Measurements from ENCODE around the gene MEGF6. TPM values are rescaled to one million over a fixed set of nuclear protein-coding genes. Genes with fewer than 3 reads are reported as not detected.
"Not testable (repeated sequence)": the region's sequence is repeated elsewhere in the genome, so short reads cannot be mapped to it uniquely, and the experiment has no call there.

Gene MEGF6
- polyA plus RNA-seq, 4 donors: 6.3 to 19.0 (median 15.1) TPM

DNA sequence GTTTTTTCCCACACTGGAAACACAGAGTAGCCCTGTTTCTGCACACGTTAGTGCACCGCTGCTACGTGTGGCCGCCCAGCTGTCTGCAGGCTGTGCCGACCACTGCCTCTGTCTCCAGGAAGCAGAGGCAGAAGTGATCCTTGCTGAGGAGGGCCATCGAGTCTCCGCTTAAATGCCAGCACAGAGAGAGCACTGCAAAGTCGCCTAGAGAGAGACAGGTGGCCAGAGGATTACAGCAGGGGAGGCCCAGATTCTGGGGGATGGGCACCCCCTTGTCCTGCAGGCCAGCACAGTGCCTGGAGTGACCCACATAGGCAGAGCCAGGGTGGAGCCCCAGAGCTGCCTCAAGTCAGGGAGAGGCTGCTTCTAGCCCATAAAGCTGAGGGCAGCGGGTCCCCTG is 19.6 kb upstream of the MEGF6 start:
- no peak for DNase-seq (ENCODE audit: low read depth in 4 of 4, low spot score in 2 of 4)

DNA sequence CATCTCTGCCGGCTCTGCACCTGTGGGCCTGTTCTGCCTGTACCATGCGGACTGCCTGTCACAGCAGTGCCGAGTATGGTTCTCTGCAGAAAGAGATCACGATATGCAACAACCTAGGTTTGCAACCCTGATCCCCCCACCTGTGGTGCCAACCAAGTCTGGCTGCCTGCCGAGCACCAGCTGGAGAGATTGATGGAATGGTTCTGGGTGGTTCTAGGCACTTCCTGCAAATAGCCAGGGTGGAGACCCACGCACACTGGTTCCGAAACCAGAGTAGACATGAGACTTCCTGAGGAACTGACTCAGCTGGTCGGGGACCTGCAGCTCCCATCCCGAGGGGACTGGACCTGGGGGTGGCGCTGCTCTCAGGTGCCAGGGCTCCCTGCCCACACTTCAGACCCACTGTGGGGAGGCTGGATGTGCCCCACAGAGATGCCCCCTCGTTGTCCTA is 18.9 kb upstream of the MEGF6 start:
- no peak for DNase-seq (ENCODE audit: low read depth in 4 of 4, low spot score in 2 of 4)

DNA sequence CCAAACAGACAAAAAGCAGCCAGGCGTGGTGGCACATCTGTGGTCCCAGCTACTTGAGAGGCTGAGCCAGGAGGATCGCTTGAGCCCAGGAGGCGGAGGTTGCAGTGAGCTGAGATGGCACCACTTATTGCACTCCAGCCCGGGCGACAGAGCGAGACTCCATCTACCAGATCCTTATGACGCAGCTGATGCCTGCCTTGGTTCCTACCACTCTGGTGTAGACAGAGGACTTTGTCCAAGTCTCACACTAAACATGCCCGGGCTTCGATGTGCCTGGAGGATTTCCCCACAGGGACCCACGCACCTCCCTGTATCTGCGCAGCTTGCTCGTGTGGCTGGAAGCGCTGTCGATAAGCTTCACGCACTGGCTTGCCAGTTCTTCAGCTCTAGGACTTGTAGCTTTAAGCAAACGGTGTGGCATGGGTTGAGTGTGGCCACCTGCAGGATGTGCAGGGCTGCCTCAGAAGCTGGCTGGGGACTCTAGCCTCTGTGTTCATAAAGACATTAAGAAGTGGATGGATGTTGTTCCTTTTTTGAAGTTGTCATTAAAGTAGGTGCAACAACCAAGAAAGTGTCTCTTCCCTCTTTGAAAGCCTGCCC is 18.4 kb upstream of the MEGF6 start:
- DNase-seq (ENCODE audit: low read depth in 4 of 4, low spot score in 2 of 4): no peak

DNA sequence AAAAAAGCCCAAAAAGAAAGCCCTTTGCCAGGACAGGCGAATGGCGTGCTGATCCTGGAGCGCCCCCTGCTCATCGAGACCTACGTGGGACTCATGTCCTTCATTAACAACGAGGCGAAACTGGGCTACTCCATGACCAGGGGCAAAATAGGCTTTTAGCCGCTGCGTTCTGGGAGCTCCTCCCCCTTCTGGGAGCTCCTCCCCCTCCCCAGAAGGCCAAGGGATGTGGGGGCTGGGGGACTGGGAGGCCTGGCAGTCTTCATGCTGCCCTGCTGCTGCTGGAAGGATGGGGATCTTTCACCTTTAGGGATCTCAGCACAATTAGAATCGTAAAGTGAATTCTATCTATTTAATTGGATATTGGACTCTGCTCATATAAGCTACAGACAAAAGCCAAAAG is 17.1 kb upstream of the MEGF6 start:
- DNase-seq (ENCODE audit: low read depth in 4 of 4, low spot score in 2 of 4): no peak

DNA sequence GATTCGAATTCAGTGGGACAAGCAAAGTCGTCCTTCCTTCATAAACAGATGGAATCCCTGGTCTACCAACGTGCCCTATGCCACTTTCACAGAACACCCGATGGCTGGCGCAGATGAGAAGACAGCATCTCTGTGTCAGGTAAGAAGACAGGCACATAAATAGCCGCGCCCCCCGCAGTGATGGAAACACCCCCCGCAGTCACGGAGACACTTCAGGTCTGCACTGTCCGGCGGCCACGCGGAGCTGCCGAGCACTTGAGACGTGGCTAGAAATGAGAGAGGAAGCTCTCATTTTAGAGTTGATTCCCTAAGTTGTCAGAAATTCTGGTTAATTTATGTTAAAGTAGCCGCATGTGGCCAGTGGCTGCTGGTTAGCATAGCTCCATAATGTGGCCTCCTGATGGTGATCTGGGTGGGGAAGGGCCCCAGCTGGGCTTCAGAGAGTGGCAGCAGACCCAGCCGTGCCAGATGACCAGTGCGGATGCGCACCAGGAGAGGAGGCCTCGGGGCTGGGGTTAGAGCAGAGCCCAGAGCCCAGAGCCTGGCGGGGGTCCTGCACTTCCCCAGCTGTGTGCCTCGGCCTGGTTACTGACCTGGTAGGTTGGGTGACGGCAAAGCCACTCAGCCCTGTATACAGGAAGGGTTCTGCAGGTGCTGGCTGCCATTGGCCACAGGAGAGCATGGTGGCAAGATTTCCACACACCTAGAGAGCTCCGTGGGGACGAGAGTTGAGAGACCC is 16.4 kb upstream of the MEGF6 start:
- no peak for DNase-seq (ENCODE audit: low read depth in 4 of 4, low spot score in 2 of 4)

DNA sequence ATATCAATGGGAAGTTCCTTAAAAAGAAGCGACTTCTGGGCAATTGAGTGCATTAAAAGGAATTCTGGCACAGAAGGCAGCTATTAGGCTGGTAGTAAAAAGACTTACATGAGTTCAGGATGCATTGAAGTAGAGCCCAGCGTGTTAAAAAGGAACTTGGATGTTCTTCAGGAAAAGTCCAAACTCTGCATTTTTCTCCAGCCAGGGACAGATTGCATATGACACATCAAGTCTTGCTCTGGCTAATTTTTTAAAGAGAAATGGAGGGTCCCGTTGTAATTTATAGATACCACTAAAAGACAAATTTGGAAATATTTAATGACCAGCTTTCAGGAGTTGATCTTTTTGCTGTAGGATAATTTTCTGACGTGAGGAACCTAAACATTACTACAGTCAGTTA is 14.7 kb upstream of the MEGF6 start:
- DNase-seq (ENCODE audit: low read depth in 4 of 4, low spot score in 2 of 4): no peak

DNA sequence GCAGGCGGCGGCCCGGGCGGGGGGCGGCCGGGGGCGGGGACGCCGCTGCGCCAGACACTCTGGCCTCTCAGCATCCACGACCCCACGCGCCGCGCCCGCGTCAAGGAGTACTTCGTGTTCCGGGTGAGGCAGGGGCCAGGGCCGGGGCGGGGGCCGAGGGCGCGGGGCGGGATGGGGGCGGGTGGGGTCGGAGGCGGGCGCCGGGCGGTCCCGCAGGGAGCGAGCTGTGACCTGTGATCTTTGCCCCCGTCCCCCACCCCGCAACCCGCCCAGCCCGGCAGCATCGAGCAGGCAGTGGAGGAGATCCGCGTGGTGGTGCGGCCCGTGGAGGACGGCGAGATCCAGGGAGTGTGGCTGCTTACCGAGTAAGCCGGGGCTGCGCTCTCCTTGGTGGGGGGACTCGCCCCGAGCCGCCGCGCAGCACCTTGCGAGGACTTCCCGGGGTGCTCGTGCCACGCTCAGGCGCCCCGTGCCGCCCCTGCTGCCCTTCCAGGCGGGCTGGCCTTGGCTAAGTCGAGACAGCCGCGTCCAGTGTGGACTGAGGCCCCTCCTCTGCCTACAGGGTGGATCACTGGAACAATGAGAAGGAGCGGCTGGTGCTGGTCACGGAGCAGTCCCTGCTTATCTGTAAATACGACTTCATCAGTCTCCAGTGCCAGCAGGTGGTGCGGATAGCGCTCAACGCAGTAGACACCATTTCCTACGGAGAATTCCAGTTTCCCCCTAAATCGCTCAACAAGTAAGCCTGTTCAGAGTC is 14.0 kb upstream of the MEGF6 start:
- DNase-seq (ENCODE audit: low read depth in 4 of 4, low spot score in 2 of 4): no peak

DNA sequence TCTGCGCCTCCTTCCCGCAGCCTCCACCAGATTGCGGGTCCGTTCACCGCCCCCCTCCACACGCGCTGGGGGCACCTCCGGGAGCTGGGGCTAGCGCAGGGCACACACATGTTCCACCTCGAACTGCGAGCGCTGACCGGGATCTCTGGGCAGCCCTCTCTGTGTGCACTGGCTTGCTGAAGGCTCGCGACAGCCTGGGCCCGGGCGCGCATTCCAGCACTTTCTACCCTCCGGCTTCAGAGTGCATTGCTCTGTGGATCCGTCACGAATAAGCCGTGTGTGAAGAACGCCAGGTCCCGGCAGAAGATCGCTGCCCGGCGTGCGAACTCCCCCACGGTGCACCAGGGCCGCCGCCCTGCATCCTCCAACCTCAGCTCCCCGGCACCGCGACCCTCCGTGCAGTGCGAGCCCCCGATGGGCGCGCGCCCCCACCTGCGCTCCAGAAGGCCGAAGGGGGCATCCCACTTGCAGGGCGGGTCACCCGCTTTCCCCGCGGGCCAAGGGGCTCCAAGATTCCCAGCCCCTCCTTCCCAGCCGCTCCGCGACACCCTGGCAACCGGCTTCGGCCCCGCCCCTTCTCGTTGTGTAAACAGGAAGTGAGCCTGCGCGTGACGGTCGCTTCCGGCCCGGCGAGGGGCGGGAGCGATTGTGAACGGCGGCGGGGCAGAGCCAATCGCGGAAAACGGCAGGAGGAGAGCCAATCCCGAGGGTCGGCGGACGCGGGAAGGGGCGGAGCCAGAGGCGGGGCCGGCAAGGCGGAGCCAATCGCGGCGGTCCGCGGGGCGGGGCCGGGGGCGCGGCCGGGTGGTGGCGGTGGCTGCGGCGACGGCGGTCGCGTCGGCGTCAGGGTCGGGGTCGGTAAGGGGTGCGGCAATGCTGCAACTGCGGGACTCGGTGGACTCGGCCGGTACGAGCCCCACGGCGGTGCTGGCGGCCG is 13.2 kb upstream of the MEGF6 start, which contains the start of gene TPRG1L:
Gene TPRG1L (plus strand): TSS at position 816 of the 937 bp plus-strand sequence. CDS start 58 bp downstream, at position 874.
- DNase-seq (ENCODE audit: low read depth in 4 of 4, low spot score in 2 of 4): peak in 3 of 4 donors; percentile 92 to 96 (median 93)

DNA sequence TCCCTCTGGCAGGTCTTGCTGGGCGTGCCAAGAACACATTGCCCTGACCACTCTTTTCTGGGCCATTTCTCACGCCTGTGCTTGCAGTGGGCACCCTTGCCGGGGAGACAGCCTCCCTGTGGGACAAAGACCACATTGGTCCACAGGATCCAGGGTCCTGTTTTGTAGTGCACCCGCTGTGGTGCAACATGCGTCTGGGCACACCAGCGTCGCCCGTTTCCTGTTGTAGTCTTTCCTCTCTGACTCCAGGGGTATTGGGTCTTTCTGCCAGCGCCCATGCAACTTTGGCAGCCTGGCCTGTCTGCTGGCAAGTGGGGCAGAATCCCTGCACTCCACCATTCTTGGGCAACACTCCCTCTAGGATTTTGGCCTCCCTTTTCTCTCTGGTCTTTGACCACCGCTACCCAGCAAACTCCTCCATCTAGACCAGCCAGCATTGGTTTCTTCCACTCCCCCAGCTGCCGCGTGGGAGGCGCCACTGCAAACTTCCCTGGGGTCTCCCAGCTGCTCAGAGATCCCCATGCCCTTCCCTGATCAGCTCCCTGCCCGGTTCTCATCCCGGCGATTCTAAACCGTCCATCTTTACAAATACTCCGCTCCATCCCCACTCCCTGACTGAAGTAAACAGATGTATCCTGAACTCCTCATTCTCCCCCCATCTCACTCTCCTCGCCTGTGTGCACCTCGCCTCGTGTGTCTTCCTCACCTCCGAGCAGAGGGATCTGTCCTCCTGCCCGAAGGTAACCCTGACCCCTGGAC is 12.3 kb upstream of the MEGF6 start:
- no peak for DNase-seq (ENCODE audit: low read depth in 4 of 4, low spot score in 2 of 4)

DNA sequence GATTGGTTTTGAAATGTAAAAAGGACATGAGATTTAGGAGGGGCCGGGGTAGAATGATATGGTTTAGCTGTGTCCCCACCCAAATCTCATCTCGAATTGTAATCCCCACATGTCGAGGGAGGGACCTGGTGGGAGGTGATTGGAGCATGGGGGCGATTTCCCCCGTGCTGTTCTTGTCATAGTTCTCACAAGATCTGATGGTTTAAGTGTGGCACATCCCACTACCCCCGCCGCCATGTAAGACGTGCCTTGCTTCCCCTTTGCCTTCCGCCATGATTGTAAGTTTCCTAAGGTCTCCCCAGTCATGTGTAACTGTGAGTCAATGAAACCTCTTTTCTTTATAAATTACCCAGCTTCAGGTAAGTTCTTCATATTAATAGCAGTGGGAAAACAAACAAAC is 10.8 kb upstream of the MEGF6 start:
- DNase-seq (ENCODE audit: low read depth in 4 of 4, low spot score in 2 of 4): not testable (repeated sequence)

DNA sequence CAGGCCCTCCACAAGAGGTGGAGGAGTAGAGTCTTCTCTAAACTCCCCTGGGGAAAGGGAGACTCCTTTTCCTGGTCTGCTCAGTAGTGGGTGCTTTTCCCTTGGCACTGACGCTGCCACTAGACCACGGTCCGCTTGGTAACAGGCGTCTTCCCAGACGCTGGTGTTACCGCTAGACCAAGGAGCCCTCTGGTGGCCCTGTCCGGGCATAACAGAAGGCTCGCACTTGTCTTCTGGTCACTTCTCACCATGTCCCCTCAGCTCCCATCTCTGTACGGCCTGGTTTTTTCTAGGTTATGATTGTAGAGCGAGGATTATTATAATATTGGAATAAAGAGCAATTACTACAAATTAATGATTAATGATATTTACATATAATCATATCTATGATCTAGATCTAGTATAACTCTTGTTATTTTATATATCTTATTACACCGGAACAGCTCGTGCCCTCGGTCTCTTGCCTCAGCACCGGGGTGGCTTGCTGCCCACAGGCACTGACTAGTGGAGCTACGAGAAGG is 9.9 kb upstream of the MEGF6 start:
- DNase-seq (ENCODE audit: low read depth in 4 of 4, low spot score in 2 of 4): not testable (repeated sequence)

DNA sequence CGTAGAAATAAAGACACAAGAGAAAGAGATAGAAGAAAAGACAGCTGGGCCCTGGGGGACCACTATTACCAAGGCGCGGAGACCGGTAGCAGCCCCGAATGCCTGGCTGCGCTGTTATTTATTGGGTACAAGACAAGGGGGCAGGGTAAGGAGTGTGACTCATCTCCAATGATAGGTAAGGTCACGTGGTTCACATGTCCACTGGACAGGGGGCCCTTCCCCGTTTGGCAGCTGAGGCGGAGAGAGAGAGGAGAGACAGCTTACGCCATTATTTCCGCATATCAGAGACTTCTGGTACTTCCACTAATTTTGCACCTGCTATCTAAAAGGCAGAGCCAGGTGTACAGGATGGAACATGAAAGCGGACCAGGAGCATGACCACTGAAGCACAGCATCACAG is 9.4 kb upstream of the MEGF6 start:
- no peak for DNase-seq (ENCODE audit: low read depth in 4 of 4, low spot score in 2 of 4)

DNA sequence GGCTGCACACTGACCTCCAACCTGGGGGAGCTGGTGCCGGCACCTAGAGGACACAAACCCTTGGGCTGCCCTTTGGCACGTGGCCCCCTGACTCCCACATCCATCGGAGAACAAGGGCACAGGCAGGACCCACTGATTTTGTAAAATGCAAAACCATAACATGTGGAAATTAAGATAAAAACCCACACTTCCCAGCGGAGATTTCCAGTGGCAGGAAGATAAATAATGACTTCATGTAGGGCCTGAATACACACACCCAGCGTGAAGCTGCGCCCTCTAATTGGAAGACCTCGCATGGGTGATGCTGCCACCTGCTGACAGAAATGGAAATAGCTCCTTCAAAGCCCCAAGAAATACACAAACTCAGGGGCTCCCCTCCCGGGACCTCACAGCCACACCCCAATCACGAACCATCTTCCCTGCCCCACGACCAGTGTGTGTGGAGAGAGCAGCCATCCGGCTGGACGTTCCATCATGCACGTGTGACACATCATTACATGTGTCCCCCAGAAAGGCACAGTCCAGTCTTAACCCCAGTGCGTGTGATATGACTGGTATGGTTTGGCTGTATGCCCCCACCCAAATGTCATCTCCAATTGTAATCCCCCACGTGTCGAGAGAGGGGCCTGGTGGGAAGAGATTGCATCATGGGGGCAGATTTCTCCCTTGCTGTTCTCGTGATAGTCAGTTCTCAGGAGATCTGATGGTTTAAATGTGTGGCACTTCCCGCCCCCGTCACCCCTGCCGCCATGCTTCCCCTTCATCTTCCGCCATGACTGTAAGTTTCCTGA is 7.8 kb upstream of the MEGF6 start:
- DNase-seq (ENCODE audit: low read depth in 4 of 4, low spot score in 2 of 4): no peak

DNA sequence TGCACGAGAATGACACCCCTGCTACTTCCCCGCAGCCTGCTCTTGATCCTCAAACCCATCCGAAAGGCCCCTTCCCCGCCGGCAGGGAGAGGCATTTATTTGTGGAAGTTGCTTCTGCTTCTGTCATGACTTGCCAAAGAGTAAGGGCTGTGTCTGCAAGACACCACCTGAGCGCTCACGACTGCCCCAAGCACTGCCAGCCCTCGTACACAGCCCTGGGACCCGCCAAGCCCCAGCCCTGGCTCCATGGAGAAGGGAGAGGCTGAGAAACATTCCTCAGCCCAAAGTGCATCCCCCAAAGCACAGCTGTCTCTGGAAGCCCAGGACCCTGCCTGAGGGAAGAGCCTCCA is 7.2 kb upstream of the MEGF6 start:
- no peak for DNase-seq (ENCODE audit: low read depth in 4 of 4, low spot score in 2 of 4)

DNA sequence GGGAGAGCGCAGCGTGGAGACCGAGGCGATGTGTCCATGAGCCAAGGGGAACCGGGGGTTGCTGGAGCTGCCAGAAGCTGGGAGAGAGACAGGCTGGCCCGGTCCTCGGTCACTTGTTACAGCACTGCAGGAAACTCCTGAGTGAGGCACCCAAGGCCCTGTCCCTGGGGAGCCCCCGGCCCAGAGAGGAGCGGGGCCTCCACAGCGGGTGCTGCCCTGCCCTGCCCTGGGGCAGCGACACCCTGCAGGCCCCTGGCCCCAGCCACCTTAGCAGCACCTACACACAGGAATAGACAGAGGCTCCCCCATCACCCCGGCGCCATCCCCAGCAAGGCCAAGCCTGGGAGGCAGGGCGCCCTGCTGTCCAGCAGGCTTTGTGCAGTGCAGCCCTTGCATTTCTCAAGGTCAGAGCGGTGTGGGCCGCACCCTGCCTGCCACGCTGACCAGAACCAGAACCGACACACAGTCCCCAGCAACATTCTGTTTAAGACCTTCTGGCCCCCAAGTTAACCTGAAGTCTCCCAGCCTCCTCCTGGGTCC is 6.6 kb upstream of the MEGF6 start:
- DNase-seq (ENCODE audit: low read depth in 4 of 4, low spot score in 2 of 4): no peak

DNA sequence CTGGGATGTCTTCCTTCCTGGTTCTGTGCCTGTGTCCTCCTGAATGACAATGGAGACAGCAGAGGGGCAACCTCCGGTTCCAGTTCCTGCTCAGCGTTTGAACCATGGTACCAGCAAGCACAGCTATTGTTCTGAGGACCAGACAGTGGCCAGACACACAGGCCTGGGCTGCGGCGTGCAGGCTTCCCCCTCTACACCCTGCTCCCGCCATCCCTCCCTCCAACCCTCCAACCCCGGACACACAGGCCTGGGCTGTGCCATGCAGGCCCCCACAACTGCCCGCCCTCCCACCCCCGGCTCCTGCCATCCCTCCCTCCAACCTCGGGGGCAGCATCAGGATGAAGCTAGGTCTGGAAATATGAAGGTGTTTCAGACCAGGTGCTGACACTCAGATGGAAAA is 5.6 kb upstream of the MEGF6 start:
- no peak for DNase-seq (ENCODE audit: low read depth in 4 of 4, low spot score in 2 of 4)

DNA sequence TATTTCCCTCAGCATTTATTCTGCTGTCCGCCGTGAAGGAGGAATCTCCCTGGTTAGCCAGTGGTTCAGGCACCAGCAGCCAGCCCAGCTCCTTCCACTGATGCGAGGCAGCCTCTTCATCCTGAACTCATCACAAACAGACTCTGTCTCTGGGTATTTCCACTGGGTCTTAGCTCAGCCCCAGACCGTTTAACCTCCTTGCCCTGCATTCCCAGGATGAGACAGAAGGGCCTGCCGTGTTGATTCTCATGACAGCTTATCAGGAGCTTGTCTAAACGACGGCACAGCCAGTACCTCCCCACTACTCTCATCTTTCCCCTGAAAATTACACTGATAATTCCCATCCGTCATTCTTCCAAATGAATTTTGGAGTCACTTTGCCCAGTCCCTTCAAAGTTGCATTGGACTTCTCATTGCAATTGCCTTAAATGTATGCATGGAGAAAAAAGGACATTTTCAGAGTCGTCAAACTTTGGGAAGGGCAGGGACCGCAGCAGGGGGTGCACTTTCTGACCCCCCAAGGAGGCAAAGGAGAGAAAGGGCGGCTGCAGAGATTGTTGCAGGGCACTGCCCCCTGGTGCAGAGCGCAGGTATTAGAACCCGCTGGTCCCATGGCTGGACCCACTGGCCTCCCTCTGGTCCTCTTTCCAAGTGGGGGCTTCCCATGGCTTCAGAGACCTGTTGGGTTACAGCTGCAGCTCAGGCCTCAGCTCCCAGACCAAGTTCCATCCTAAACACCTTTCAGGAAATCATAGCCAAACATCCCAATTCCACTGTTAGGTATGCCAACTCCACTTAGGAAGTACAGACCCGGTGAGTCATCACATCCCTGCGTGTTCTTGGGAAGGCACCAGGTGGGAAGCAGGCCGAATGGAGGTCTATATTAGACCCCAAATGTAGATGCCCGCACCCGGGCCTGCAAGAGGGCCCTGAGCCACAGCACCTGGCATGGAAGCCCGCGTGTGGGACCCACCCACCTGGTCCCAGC is 3.7 kb upstream of the MEGF6 start:
- no peak for DNase-seq (ENCODE audit: low read depth in 4 of 4, low spot score in 2 of 4)

Data from left renal cortex interstitium (tissue), 4 donors.